ENCODE results near the gene MSH5. TPM values are rescaled to one million over a fixed set of nuclear protein-coding genes. Genes with fewer than 3 reads are reported as not detected.
A peak's percentile ranks its signal among the peaks of the same experiment; 100 is the strongest.

MSH5 gene
- polyA plus RNA-seq, 2 of the 4 experiments (the other 2 are of a cell fraction), result 17.4 to 36.5 TPM

DNA sequence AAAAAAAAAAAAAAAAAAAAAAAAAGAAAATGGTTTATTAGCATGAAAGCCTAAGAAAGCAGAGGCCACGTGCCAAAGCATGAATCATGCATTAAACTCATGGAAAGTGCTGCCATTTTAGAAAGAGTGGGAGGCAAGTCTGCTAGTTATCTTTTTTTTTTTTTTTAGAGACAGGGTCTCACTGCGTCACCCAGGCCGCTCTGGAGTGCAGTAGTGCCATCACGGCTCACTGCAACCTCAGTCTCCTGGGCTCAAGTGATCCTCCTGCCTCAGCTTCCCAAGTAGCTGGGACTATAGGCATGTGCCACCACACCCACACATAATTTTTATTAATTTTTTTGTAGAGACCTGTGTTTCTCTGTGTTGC lies 32.2 kb downstream of the MSH5 start:
- ATAC-seq (no peak), FAIRE-seq (no peak), DNase-seq (ENCODE audit: low read depth in 1 of 2, low spot score in 1 of 2) (no peak)
- H3K4me1 ChIP-seq, result peaks cover 22% of the 10 kb centered on the region
- H3K27ac ChIP-seq, result no peak overlapping the region
- WGBS (ENCODE audit: missing lambda C conversion rate), result 79% methylated on average over 4 of the region's 4 CpGs
- CTCF ChIA-PET, result interaction anchor here (0.8 to 5.5 kb wide), 7 partner anchors 9 to 150 kb away, joined by 3 to 36 read pairs (median 5); no protein-coding TSS in a partner anchor
- POLR2A ChIA-PET, result no interaction called here
- no peak overlapping the region for H3K4me3 ChIP-seq
- no peak overlapping the region for H3K4me2 ChIP-seq
- TF ChIP-seq GATA3 (IDR thresholded peaks at IDR 0.05; ENCODE audit: borderline replicate concordance) (no peak), CEBPB (IDR thresholded peaks at IDR 0.05) (no peak), NR3C1 (IDR thresholded peaks at IDR 0.05) (no peak), HOXA7 (CRISPR knock-in tag; IDR thresholded peaks at IDR 0.05) (no peak), ZFP36 (IDR thresholded peaks at IDR 0.05; ENCODE audit: borderline replicate concordance, partially characterized antibody) (no peak)
- H3K9me3 ChIP-seq, result no peaks in the 10 kb centered on the region

DNA sequence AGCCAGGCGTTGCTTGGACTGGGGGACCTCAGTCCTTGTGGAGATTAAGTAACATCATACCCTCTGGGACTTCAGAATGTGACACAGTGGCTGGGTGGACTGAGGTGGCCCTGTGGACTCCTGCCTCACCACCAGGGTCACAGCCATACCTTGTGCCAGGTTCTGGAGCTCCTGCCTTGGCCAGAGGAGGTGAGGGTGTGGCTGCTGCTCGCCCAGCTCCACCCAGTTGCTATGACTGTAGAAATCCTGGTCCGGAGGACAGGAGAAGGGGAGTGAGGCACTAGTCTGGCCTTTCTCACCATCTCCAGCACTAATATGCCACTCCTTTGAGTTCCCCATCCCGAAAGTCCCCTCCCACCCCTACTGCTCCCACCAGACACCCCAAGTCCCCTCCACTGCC lies 35.4 kb downstream of the MSH5 start:
- Histone ChIP-seq H3K27ac (peak overlapping the region; percentile 70 to 86; a peak in 4 of 6 replicates), H3K9me3 (no peaks in the 10 kb centered on the region), H3K4me1 (peaks cover 32% of the 10 kb centered on the region), H3K4me2 (peak overlapping the region; percentile 89), H3K4me3 (no peak overlapping the region)
- TF ChIP-seq SMC3 (IDR thresholded peaks at IDR 0.05), result no peak
- TF ChIP-seq JUNB (IDR thresholded peaks at IDR 0.05), result no peak
- TF ChIP-seq HEYL (CRISPR knock-in tag; IDR thresholded peaks at IDR 0.05), result no peak
- TF ChIP-seq HOXB5 (CRISPR knock-in tag; IDR thresholded peaks at IDR 0.05), result no peak
- TF ChIP-seq, protein P1, sequence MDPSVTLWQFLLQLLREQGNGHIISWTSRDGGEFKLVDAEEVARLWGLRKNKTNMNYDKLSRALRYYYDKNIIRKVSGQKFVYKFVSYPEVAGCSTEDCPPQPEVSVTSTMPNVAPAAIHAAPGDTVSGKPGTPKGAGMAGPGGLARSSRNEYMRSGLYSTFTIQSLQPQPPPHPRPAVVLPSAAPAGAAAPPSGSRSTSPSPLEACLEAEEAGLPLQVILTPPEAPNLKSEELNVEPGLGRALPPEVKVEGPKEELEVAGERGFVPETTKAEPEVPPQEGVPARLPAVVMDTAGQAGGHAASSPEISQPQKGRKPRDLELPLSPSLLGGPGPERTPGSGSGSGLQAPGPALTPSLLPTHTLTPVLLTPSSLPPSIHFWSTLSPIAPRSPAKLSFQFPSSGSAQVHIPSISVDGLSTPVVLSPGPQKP (IDR thresholded peaks at IDR 0.05; ENCODE audit: low read depth, low read length), result no peak
- TF ChIP-seq TP53 (CRISPR knock-in tag; IDR thresholded peaks at IDR 0.05), result no peak
- TF ChIP-seq ZC3H11A (IDR thresholded peaks at IDR 0.05), result no peak
- FAIRE-seq (no peak), ATAC-seq (peak in 1 of 2 experiments; percentile 46; a peak in 3 of 6 replicates), DNase-seq (ENCODE audit: low read depth in 1 of 2, low spot score in 1 of 2) (no peak)
- ChIA-PET CTCF (interaction anchor here (0.7 to 4.6 kb wide), 7 partner anchors 9 to 94 kb away, joined by 3 to 18 read pairs (median 4); partner anchors contain the start of genes DDAH2 and LSM2), POLR2A (interaction anchor here (1.8 kb wide), 1 partner anchor 52 kb away, joined by 6 read pairs; the partner anchor contains the start of gene HSPA1B)
- WGBS (ENCODE audit: missing lambda C conversion rate), result 32% methylated on average over 3 of the region's 4 CpGs

DNA sequence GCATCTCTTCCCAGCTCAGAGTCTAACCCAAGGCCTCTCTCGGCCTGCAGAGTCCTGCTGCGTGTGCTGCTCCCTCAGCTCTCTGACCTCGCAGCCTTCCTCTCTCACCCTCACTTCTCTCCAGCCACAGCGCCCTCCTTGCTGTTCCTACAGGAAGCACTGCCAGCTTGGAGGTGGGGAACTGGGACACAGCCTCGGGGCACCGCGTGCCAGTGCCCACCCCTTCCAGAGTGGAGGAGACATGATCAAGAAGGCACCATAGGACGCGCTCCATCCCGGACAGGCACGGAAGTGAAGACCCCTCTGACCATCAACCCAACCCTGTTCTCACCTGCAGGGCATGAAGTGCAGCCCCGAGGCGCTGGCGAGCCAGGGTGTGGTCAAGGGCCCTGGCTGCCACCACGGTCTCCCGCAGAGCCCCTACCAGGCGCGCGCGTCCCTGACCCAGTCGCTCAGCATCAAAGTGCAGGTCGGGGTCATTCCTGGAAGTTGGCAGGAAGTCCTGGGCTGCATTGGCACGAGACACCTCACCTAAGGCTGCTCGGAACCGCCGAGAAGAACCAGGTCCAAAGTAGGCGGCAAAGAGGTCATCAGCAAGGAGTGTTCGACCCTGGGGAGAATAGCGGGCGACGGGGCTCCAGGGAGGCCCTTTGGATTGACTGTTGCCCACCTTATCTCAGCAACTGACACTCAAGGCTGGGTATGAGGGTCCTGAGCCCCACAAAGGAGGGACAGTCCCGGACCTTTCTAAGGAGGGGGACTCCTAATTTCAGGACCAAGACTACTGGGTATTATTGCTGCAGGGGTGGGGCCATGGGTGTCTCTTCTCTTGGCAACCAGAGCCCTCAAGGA lies 36.1 kb downstream of the MSH5 start:
- ChIA-PET POLR2A (interaction anchor here (1.8 kb wide), 1 partner anchor 52 kb away, joined by 6 read pairs; the partner anchor contains the start of gene HSPA1B), CTCF (interaction anchor here (0.7 to 4.6 kb wide), 6 partner anchors 9 to 47 kb away, joined by 3 to 18 read pairs (median 4); partner anchors contain the start of genes DDAH2 and LSM2)
- Histone ChIP-seq H3K4me3 (no peak overlapping the region), H3K4me2 (peak overlapping the region; percentile 89), H3K4me1 (peaks cover 32% of the 10 kb centered on the region), H3K9me3 (no peaks in the 10 kb centered on the region), H3K27ac (peak overlapping the region; percentile 70 to 86; a peak in 5 of 6 replicates)
- FAIRE-seq (no peak), DNase-seq (ENCODE audit: low read depth in 1 of 2, low spot score in 1 of 2) (no peak), ATAC-seq (peak in 1 of 2 experiments; percentile 5; a peak in 3 of 6 replicates)
- TF ChIP-seq RARB (CRISPR knock-in tag; IDR thresholded peaks at IDR 0.05), result no peak
- TF ChIP-seq HDAC2 (IDR thresholded peaks at IDR 0.05), result no peak
- TF ChIP-seq CEBPB (IDR thresholded peaks at IDR 0.05), result no peak
- TF ChIP-seq FOSL2 (IDR thresholded peaks at IDR 0.05), result no peak
- no peak for TF ChIP-seq FOSL2 (CRISPR knock-in tag; IDR thresholded peaks at IDR 0.05)
- TF ChIP-seq MYC (IDR thresholded peaks at IDR 0.05; ENCODE audit: borderline replicate concordance, low read length), result no peak
- no peak for TF ChIP-seq HOXB13 (CRISPR knock-in tag; IDR thresholded peaks at IDR 0.05; ENCODE audit: low read depth)
- TF ChIP-seq RFX5 (IDR thresholded peaks at IDR 0.05), result no peak
- 87% methylated on average over 14 of the region's 32 CpGs for WGBS (ENCODE audit: missing lambda C conversion rate)

Data from A549 (cell line).